CD4-positive, alpha-beta T cell treated with Interleukin-4 for 4 hours (primary cell): Measurements from ENCODE around the gene RAP2A.

Source experiments
- DNase-seq: peaks from one replicate; pipeline ENCODE4 v3.0.0-alpha.2; 2020

Gene RAP2A

GRCh38 chr13:97496511-97496910 lies 62.5 kb downstream of the RAP2A start:
- no peak for DNase-seq

DNA sequence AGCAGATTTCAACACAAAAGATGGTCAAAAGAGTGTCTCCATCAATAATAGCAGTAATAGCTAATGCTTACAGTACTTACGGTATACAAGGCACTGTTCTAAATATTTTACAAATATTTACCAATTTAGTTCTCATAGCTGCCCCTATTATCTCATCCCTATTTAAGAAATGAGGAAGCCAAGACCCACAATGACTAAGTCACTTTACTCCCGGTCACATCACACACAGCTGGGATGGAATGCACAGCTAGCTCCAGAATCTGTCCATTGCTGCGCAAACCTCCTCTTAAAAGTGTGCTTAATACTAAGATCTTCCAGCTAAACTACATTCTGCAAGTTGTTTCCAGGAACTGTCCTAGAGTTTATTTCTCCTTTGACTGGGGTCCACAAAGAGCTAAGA lies 63.4 kb downstream of the RAP2A start:
- no peak for DNase-seq

DNA sequence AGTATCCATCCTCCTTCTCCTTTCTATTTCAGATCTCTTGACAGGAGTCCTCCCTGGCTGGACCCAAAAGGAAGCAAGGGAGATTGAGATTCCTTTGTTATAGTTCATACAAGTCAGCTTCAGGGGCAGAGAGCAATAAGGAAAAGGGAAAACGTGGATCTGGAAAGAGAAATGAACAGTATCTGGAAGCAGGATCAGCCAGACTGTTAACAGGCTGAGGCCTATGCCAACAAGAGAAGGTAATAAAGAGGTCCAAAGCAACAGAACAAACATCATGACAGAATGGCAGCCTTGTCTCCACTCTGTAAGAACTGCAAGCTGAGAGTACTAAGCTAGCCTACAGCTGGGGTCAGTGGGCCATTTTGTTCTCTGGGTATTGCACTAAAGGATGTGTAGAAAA lies 64.5 kb downstream of the RAP2A start:
- DNase-seq: no peak

GRCh38 chr13:97499181-97499580 lies 65.2 kb downstream of the RAP2A start:
- DNase-seq: no peak

- DNase-seq: no peak
Measured at GRCh38 chr13:97502181-97502580, 68.2 kb downstream of the RAP2A start.

- DNase-seq: no peak
Measured at GRCh38 chr13:97502706-97503105, 68.7 kb downstream of the RAP2A start.

DNA sequence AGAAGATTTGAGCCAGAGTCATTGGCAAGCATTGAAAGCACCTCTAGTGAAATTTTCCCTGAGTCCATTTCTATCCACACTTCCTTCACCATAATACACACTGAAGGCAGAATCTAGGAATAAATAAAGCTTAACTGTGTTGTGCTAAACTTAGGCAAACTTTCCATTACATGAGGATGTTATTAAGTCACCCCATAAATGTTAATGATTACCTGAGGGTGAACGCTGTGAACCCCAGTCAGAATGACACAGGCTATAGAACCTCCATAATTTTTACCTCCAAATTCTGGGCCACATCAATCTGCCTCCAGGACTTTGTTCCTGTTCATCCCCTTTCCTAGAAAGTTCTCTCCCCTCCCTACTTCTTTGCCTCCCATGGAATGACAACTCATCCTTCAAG lies 71.0 kb downstream of the RAP2A start:
- no peak for DNase-seq

DNA sequence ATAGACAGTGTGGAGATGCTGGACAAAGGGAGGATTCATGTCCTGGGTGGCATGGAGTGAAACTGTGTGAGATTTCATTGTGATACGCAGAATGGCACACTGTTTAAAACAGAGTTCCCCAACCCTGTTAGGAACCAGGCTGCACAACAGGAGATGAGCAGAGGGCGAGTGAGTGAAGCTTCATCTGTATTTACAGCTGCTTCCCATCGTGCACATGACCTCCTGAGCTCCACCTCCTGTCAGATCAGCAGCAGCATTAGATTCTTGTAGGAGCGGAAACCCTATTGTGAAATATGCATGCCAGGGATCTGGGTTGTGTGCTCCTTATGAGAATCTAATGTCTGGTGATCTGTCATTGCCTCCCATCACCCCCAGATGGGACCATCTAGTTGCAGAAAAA lies 72.5 kb downstream of the RAP2A start:
- no peak for DNase-seq

DNA sequence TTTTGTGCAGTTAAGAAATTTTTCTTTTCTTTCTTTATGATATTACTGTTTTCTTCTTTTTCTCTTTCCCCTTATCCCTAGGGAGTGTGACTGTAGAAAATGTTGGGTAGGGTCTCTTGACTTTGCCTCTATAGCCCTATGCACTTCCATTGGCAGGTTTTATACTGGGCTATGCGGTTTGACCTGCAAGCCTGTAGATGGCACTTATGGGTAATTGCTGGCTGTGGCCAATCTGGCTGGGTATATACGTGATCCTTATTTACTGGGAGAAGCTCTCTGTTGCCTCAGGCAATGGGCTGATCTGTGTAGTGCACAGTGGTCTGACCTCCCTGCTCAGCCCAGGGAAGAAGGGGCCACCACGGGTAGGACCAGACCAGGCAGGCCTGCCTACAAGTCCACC lies 78.8 kb downstream of the RAP2A start:
- no peak for DNase-seq

DNA sequence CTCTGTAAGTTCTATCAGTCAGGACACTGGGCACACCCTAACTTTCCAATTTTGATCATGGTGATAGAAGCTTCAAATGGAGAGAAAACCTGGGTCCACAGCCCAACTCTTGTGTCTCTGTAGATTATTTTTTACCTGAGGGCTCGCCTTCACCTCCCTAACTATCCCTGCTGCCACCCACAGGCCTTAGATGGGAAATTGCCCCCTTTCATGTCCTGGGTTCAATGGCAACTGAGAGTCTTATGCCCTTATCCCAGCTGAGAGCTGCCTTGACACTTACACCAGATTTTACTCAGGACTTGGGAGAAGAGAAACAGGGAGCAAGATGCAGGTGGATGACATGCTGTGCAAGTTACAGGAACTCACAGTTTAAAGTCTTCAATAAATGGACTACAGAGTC lies 81.7 kb downstream of the RAP2A start:
- no peak for DNase-seq

DNA sequence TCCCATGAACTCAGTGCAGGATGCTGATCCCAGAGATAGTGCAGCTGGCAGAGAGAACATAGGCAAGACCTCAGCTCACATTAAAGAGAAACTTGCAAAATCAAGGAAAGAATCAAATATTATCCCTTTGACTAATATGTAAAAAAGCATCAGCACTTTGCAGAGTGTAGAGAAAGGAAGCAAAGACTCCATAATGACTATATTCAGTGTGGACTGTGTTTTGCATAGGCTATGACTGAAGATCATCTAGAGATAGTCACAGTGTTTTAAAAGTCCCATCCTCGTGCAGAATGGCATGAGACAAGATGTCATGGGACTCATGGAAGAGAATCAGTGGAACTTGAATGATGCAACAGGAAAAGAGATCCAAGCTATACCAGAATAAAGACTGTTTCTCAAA lies 84.0 kb downstream of the RAP2A start:
- no peak for DNase-seq
